SK-N-SH treated with all-trans-retinoic acid at 6 μM for 48 hours (cell line): ENCODE data around the gene KLHL25.
"Not testable (repeated sequence)": the region's sequence is repeated elsewhere in the genome, so short reads cannot be mapped to it uniquely, and the experiment has no call there.

Source experiments
- ATAC-seq: fragments of 200-7000 bp; cut with Tn5 transposase; 3 replicates; pipeline ENCODE4 v1.9.1; 2020; ENCODE audit warnings: mild to moderate bottlenecking, moderate library complexity
- ARNTL ChIP-seq: fragments of 450-650 bp; formaldehyde crosslinking; IDR thresholded peaks from 2 replicates; pipeline ENCODE4 v1.5.0; 2020; ENCODE audit warnings: low read depth, mild to moderate bottlenecking, moderate library complexity, borderline replicate concordance
- CSDC2 ChIP-seq: fragments of 250-450 bp; sonication (Bioruptor Pico); IDR thresholded peaks from 2 replicates; pipeline ENCODE4 v1.5.0; 2020; ENCODE audit warnings: mild to moderate bottlenecking, moderate library complexity
- CSRNP3 ChIP-seq: fragments of 250-450 bp; sonication (Bioruptor Pico); IDR thresholded peaks from 2 replicates; pipeline ENCODE4 v1.5.1; 2021; ENCODE audit warnings: mild to moderate bottlenecking, moderate library complexity
- GLIS3 ChIP-seq: fragments of 250-450 bp; sonication (Bioruptor Pico); IDR thresholded peaks from 2 replicates; pipeline ENCODE4 v1.5.0; 2020; ENCODE audit warnings: mild to moderate bottlenecking, moderate library complexity
- OSR1 ChIP-seq: fragments of 250-450 bp; sonication (Bioruptor Pico); IDR thresholded peaks from 2 replicates; pipeline ENCODE4 v1.8.0; 2022; ENCODE audit warnings: moderate library complexity, mild to moderate bottlenecking, inconsistent platforms
- PATZ1 ChIP-seq: fragments of 250-450 bp; sonication (Bioruptor Pico); IDR thresholded peaks from 2 replicates; pipeline ENCODE4 v1.8.0; 2020; ENCODE audit warnings: mild to moderate bottlenecking, moderate library complexity, borderline replicate concordance
- PPARA ChIP-seq: fragments of 250-450 bp; sonication (Bioruptor Pico); IDR thresholded peaks from 2 replicates; pipeline ENCODE4 v1.5.0; 2020; ENCODE audit warnings: mild to moderate bottlenecking, borderline replicate concordance
- RARB ChIP-seq: fragments of 250-450 bp; sonication (Bioruptor Pico); IDR thresholded peaks from 2 replicates; pipeline ENCODE4 v1.8.0; 2021; ENCODE audit warnings: mild to moderate bottlenecking, moderate library complexity
- SNAI2 ChIP-seq: fragments of 250-450 bp; sonication (Bioruptor Pico); IDR thresholded peaks from 2 replicates; pipeline ENCODE4 v1.5.0; 2020; ENCODE audit warnings: mild to moderate bottlenecking, moderate library complexity
- TOX ChIP-seq: fragments of 250-450 bp; sonication (Bioruptor Pico); IDR thresholded peaks from 2 replicates; pipeline ENCODE4 v1.8.0; 2021; ENCODE audit warnings: mild to moderate bottlenecking, moderate library complexity, borderline replicate concordance
- TSHZ2 ChIP-seq: fragments of 250-450 bp; sonication (Bioruptor Pico); IDR thresholded peaks from 2 replicates; pipeline ENCODE4 v1.5.0; 2020; ENCODE audit warnings: mild to moderate bottlenecking, moderate library complexity
- ZFP3 ChIP-seq: fragments of 250-450 bp; sonication (Bioruptor Pico); IDR thresholded peaks from 2 replicates; pipeline ENCODE4 v1.5.0; 2020; ENCODE audit warnings: mild to moderate bottlenecking, moderate library complexity
- ZFP30 ChIP-seq: fragments of 450-650 bp; formaldehyde crosslinking; IDR thresholded peaks from 2 replicates; pipeline ENCODE4 v1.5.0; 2022; ENCODE audit warnings: mild to moderate bottlenecking, moderate library complexity
- ZNF565 ChIP-seq: fragments of 450-650 bp; formaldehyde crosslinking; conservative IDR thresholded peaks from 2 replicates; pipeline ENCODE4 v1.5.0; 2020; ENCODE audit warnings: low read depth, mild to moderate bottlenecking, moderate library complexity
- ZNF70 ChIP-seq: fragments of 450-650 bp; formaldehyde crosslinking; IDR thresholded peaks from 2 replicates; pipeline ENCODE4 v1.5.0; 2020; ENCODE audit warnings: mild to moderate bottlenecking, moderate library complexity

Gene KLHL25

GRCh38 chr15:85813234-85813633 is 18.5 kb upstream of the KLHL25 start:
- TF ChIP-seq RARB (CRISPR knock-in tag) (no peak), GLIS3 (no peak), CSDC2 (CRISPR knock-in tag) (no peak)
- ATAC-seq, result no peak

GRCh38 chr15:85810075-85810474 is 15.3 kb upstream of the KLHL25 start:
- peak; percentile 47; the same call in 1 of the 3 replicates for ATAC-seq

GRCh38 chr15:85805420-85805819 is 10.7 kb upstream of the KLHL25 start:
- TF ChIP-seq PPARA (no peak), ZNF70 (CRISPR knock-in tag) (no peak)
- ATAC-seq, result no peak

More at GRCh38 chr15:85810075-85810474, 15.3 kb upstream of the KLHL25 start:
- no peak for TF ChIP-seq ZNF565 (CRISPR knock-in tag)

GRCh38 chr15:85804481-85805170 is 9.9 kb upstream of the KLHL25 start:
- ATAC-seq, result no peak
- TF ChIP-seq RARB (CRISPR knock-in tag) (no peak), PATZ1 (no peak), PPARA (no peak)

GRCh38 chr15:85802617-85803016 is 7.9 kb upstream of the KLHL25 start:
- peak; percentile 63; the same call in 2 of the 3 replicates for ATAC-seq

- TF ChIP-seq ZFP30, result no peak
- no peak for TF ChIP-seq ARNTL
- no peak for TF ChIP-seq TOX (CRISPR knock-in tag)
- TF ChIP-seq OSR1, result no peak
- no peak for TF ChIP-seq ZFP3
- TF ChIP-seq PPARA, result no peak
- no peak for TF ChIP-seq SNAI2 (CRISPR knock-in tag)
- TF ChIP-seq CSRNP3, result no peak
- no peak for TF ChIP-seq PATZ1
- no peak for TF ChIP-seq GLIS3
- ATAC-seq, result peak; percentile 86
Observed at GRCh38 chr15:85800478-85801123, 5.9 kb upstream of the KLHL25 start.

GRCh38 chr15:85796371-85796770 is 1.6 kb upstream of the KLHL25 start:
- ATAC-seq, result not testable (repeated sequence)

GRCh38 chr15:85795337-85796305 is 896 bp upstream of the KLHL25 start:
- no peak for ATAC-seq
- TF ChIP-seq ZNF70 (CRISPR knock-in tag), result no peak
- no peak for TF ChIP-seq SNAI2 (CRISPR knock-in tag)
- TF ChIP-seq TSHZ2, result no peak
- no peak for TF ChIP-seq PATZ1
